Astrocyte (in vitro differentiated cells and primary cell): Measurements from ENCODE around the gene UBE2D2.

Experiments
- EZH2 ChIP-seq: IDR thresholded peaks from 2 replicates; pipeline ENCODE4 v1.6.1; 2012; ENCODE audit warnings: mild to moderate bottlenecking, low read length, inconsistent platforms; ENCODE audit not compliant: insufficient read depth
- TF ChIP-seq, protein P1 (sequence below): IDR thresholded peaks from 2 replicates; pipeline ENCODE4 v1.5.1; 2011; ENCODE audit warnings: low read depth, mild to moderate bottlenecking, inconsistent platforms, low read length, moderate library complexity; ENCODE audit not compliant: insufficient read depth

DNA sequence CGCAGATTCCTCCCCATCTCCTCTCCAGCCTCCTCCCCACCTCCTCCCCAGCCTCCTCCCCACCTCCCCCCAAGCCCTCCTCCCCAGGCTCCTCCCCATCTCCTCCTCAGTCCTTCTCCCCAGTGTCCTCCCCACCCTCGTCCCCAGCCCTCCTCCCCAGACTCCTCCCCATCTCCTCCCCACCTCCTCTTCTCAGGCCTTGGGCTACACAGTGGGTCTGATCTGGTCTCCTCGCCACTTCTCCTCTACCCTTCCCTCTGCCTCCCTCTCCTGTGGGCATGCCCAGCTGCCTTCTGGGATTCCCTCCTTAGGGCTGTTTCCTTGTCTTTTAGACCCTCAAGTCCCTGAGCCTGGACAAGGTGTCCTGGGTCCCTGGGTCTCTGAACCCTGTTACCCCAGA lies 115.3 kb downstream of the UBE2D2 start:
- TF ChIP-seq, protein P1, sequence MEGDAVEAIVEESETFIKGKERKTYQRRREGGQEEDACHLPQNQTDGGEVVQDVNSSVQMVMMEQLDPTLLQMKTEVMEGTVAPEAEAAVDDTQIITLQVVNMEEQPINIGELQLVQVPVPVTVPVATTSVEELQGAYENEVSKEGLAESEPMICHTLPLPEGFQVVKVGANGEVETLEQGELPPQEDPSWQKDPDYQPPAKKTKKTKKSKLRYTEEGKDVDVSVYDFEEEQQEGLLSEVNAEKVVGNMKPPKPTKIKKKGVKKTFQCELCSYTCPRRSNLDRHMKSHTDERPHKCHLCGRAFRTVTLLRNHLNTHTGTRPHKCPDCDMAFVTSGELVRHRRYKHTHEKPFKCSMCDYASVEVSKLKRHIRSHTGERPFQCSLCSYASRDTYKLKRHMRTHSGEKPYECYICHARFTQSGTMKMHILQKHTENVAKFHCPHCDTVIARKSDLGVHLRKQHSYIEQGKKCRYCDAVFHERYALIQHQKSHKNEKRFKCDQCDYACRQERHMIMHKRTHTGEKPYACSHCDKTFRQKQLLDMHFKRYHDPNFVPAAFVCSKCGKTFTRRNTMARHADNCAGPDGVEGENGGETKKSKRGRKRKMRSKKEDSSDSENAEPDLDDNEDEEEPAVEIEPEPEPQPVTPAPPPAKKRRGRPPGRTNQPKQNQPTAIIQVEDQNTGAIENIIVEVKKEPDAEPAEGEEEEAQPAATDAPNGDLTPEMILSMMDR: no peak
- TF ChIP-seq EZH2: no peak
